HG02759 (cell line): ENCODE results near the gene BEND7.
"Not testable (repeated sequence)": the region's sequence is repeated elsewhere in the genome, so short reads cannot be mapped to it uniquely, and the experiment has no call there.

Experiments used
- ATAC-seq: cut with Tn5 transposase; IDR thresholded peaks from one replicate; pipeline ENCODE4 v1.9.1; 2021; ENCODE audit warnings: mild to moderate bottlenecking, moderate library complexity; ENCODE audit not compliant: unreplicated experiment

Gene BEND7

DNA sequence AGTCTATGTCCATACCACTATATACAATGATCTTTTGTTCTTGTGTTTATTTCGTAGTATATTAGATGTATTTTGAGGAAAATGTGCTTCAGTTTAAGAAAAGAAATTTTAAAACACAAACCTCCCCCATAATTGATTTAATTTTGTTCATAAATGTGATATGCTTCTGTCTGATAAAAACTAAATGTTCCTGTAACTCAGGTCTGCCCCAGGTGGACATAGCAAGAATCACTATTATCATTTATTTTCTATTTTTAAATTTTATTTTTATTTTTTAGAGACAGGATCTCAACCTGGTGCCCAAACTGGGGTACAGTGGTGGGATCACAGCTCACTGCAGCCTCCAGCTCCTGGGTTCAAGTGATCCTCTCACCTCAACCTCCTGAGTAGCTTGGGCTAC, 43.2 kb downstream of the BEND7 start:
- no peak for ATAC-seq

DNA sequence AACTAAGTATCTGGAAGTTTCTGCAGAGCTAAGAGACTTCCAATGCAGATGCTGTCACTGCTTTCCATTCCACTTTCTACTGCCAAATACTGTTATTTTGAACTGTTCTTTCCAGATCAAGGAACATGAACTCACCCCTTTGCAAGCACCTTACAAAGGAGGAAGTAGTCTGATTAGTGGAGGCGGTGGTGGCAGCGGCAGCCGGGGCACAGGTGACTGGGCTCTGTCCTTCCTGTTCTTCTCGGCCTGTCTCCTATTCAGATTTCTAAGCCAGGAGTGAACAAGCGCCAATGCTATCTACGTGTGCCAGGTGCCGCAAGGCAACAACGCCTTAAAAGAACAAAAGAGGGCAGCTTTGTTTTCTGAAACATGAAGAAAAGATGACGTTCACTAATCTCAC, 44.9 kb downstream of the BEND7 start:
- ATAC-seq, result no peak

DNA sequence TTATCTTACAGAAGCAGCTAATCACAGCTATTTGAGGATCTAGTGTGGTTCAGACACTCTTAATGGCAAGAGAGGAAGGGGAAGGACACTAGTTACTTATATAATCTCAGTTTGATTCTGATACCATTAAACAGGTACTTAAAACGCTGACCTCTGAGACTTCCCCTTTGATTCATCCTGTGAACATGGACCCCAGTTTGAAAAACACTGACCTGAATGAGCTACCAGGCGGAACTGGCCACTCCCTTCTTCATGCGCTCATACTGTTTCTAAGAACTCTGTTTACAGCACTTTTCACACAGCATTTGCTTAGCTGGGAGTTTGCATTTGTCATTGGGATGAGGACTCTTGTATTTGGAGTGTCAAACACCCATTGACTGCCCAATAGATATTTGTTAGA, 45.7 kb downstream of the BEND7 start:
- no peak for ATAC-seq

DNA sequence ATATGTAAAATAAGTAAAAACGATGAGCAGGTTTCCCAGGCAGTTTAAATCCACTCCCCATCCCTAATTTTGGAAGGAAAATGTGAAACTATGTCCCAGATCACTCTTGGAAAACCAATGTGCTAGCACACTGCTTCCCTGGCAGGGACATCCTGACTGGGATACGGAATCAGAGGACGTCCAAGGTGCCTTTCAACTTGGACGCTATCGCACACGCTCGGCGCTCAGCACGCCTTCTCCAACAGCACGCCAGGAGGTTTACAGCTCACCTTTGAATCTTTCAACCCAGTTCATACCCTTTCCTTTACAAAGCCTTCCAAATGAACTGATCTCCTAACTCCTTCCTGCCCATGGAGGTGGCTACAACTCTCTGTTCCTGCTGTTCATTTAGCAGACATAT, 47.1 kb downstream of the BEND7 start:
- ATAC-seq, result no peak

DNA sequence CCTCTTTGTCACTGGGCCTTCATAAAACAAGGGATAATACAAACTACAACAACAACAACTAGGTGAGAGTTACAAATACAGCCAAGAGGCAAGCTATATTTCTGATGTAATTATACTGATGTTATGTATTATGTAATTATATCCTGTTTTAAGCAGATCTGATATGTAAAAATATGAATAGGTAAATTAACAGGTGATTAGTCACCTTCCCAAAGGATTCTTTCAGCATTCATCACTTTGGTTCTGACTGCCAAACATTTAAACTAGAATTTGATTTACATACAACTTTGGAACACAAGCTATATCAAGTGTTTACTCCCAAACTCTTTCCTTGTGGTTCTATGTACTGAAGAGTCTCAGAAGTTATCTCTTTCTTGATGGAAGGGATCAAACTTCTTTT, 53.7 kb downstream of the BEND7 start:
- no peak for ATAC-seq

DNA sequence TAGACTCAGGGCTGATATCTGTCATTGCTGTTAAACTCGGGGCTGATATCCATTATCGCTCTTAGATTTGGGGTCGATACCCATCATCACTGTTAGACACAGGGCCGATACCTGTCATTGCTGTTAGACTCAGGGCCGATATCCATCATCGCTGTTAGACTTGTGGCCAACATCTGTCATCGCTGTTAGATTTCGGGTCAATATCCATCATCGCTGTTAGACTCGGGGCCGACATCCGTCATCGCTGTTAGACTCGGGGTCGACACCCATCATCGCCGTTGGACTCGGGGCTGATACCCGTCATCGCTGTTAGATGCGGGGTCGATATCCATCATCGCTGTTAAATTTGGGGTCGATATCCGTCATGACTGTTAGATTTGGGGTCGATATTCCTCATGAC, 54.8 kb downstream of the BEND7 start:
- no peak for ATAC-seq

DNA sequence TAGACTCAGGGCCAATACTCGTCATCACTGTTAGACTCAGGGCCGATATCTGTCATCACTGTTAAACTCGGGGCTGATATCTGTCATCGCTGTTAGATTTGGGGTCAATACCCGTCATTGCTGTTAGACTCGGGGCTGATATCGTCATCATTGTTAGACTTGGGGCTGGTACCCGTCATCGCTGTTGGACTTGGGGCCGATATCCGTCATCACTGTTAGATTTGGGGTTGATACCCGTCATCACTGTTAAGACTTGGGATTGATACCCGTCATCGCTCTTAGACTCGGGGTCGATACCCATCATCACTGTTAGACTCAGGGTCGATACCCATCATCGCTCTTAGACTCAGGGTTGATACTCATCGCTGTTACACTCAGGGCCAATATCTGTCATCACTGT, 56.5 kb downstream of the BEND7 start:
- no peak for ATAC-seq

DNA sequence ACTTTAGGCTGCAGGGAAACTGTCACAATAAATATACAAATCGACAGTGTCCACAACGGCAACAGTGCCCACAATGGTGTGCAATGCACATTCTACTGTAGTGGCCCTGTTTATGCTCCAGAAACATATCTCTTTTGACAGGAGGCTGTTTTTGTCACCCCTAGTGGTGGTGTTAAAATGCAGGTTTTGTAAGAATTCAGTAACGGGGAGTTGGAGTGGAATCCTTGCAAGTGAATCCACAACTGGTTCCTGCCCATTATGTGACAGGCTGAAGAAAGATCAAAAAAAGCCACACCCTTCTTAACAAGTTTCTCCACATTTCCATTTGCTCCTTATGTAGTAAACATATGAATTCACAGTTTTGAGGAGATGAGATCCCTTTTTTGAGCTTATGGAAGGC, 58.5 kb downstream of the BEND7 start:
- ATAC-seq, result no peak

DNA sequence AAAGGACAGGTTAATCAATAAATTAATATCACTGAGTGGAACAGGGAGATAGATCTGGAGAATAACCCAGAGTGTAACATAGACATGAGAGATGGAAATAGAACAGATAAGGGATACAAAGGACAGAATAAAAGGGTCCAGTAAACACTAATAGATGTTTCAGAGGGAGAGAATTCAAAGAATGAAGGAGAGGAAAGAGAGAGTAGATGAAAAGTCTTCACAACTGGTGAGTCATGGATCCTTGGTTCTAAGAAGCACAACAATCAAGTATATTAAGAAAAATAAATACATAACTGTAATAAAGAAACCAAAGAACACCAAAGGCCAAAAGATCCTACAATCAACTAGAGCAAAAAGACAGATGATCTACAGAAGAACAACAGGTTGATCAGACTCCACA, 66.3 kb downstream of the BEND7 start:
- no peak for ATAC-seq

DNA sequence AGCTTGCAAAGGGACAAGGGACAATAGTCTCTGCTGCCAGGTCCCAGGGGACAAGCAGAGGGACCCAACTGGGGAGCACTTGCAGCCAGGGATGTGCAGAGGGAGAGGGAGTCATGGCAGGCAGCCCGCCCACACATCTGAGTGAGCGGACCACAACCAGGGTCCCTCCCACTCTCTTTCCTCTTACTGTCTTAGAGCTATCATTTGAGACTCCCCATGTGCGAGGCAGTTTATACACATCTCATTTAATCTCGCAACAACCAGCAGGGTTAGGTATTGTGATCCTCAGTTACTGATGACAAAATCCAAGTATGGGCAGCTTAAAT, 70.2 kb downstream of the BEND7 start:
- no peak for ATAC-seq

DNA sequence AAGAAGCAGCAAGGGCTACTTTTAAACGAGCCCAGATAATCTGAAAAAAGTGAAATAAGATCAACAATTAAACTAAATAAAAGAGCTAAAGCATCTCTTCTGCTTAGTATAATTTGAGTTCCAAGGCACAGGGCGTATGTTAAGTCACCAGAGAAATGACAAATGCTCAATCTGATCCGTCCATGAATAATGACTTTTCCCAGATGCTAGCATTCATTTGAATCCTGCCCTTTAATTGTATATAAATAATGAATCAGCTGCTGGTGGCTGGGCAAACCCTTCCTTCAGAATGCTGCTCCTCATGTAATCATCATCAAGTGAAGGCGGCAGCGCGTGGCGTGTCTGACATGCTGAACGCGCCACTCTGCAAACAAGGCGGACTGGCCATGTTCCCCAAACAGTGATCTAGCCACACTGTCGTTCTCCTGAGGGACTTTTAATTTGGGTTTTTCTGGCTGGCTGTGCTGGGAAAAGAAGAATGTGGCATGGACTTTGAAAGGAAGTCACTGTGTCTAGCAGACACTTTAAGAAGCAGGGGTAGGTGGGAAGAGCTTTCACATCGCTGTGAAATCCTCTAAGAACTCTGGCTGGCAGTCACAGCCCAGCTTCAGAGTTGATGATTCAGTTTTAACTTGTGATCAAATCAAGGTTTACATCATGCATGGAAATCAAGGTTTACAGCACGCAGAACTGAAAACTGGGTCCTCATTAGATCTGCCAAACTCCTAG, 70.7 kb downstream of the BEND7 start:
- no peak for ATAC-seq

DNA sequence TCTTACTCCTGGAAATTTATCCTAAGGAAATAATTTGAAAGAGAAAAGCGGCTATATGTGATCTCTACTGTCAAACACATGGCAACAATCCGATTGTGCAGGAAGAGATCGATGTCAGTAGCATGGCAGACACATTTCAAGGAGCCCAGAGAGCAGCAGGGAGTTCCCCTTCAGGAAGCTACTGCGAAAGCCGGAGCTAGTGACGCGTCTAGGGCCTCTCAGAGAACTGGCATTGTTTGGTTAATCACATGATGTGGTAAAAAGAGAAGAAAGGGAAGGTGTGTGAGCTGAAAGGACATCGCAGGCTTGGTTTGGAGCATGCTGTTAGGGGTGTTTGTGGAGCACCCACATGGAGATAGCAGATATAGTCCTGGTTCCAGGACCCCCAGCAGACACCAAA, 74.9 kb downstream of the BEND7 start:
- ATAC-seq, result no peak

DNA sequence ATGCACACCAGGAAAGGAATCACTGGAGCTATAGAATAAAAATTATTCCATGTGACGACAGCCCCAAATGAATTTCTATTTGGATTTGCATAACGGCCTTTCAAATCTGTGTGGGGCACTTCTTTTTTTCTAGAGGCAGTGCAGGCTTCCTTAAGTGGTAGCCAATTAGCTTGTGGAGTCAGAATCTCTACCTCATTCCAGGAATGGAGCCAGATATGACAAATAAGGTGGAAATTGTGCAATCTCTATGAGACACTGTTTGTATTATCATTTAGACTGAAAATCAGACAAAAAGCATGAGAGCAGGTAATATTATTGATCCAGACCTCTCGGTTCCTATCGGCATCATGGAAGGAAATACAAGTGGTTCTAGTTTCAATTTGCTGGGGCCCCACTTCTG, 78.7 kb downstream of the BEND7 start:
- no peak for ATAC-seq

DNA sequence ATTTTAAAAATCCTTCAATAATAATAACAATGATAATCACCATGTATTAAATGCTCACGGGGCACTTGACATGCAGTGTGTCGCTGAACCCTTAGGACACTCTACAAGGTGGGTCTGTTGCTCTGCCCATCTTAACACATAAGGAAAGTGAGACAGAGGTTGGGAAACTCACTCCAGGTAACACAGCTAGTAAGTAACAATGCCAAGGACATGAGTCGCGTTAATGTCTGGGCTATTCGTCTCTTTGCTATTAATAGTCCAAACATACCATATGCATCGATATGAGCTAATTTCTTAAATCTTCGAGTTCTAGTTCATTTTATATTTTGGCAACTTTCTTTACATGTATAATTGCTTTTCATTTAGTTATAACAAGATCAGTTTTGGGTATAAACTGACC, 79.5 kb downstream of the BEND7 start:
- ATAC-seq, result no peak

DNA sequence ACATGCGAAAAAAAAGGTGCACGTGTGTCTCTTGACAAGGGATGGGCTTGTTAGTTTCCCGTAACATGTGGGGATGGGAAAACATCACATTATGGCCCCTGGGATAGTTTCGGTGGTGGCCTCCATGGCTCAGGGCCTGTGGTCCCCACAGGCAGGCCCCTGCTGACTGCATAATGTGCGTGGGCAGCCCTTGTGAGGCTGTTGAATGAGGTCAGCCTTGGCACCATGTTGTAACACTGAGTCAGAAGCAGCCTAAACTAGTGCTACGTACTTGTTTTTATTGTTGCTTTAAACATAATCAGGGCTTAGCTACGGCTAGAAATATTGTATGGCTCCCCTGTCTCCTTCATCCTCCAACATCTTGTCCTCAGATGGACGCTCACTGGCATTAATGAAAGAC, 80.6 kb downstream of the BEND7 start:
- ATAC-seq, result no peak

DNA sequence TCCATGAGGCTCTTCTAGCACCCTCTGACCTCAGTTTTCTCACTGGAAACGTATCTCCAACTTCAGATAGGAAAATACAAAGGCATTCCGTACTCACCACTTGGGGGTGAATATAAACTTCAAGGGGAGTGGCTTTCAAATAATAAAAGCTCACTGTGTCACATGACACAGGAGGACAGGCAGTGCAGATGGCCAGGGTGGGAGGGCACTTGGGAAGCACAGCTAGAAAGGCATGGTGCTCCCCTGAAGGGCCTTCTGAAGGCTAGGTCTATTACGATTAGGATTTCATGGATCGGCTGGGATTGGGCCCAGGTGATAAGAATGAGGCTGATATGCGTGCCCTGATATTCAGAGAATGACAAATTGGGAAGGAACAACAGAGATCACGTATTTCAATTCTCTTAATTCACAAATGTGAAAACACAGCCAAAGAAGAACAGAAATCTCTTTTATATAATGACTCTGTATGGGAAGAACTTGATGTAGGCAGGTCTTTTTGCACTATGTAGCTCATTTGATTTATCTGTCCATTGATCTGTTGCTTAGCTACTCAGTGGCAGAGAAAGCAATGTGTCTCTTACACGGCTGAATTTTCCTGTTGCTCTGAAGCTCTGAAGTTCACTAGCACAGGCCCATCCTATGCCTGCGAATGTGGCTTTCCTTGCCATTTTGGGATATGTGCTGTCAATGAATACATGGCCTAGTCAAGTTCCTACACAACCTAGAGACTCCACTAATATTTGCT, 83.0 kb downstream of the BEND7 start:
- ATAC-seq, result no peak

DNA sequence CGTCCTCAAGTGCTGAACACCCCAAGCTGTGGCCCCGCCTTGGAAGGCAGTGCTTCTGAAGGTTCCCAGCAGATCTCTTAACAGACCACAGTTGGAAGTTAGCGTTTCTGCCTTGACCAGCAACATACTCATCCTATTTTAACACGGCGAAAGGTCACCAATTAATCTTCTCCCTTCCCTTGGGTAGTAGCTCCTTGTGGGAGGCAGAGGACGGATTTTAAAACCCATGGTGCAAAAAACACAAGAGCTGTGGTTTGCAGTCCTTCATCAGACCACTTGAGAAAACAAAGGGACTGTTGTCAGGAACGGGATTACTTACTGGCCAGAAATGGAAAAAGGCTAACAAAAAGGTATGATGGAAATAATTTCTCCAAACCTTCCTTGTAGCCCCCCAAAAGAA, 87.3 kb downstream of the BEND7 start:
- ATAC-seq, result no peak

DNA sequence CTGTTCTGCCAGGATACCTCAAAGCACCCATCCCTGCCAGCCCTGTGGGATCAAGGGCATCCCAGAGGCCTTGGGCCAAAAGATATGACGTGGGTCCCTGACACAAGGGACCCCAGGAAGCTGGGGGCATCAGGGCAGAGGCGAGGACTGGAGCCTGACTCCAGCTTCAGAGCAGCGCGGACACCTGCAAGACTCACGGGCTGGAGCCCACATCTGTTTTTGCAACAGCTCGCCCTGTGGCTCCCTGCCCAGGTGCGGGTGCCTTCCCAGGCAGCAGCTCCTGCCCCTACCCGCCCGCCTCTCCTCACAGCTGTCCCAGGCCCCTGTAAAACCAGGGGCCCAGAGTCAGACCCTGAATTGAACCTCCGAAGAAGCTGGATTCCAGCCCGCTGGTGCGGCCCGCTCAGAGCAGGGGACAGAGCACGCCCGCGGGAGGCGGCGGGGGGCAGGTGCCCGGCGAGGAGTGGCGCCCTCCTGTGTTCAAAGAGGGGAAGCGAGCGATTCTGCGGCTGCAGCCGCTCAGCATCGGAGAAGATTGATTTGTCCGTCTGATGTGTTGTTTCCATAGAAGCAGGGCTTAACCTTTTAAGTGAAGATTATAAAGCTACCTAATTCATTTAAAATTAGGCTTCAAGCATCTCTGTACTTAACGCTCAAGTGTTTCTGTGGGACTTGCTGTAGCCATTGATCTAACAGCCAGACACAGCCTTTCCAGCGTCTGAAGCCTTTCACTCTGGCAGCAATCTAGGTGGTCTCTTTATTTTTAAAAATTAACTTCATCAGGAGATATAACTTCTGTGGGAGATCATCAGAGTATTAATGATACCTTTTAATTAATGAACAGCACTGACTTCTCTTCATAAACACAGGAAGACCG, 88.4 kb downstream of the BEND7 start:
- peak; percentile 80 for ATAC-seq

DNA sequence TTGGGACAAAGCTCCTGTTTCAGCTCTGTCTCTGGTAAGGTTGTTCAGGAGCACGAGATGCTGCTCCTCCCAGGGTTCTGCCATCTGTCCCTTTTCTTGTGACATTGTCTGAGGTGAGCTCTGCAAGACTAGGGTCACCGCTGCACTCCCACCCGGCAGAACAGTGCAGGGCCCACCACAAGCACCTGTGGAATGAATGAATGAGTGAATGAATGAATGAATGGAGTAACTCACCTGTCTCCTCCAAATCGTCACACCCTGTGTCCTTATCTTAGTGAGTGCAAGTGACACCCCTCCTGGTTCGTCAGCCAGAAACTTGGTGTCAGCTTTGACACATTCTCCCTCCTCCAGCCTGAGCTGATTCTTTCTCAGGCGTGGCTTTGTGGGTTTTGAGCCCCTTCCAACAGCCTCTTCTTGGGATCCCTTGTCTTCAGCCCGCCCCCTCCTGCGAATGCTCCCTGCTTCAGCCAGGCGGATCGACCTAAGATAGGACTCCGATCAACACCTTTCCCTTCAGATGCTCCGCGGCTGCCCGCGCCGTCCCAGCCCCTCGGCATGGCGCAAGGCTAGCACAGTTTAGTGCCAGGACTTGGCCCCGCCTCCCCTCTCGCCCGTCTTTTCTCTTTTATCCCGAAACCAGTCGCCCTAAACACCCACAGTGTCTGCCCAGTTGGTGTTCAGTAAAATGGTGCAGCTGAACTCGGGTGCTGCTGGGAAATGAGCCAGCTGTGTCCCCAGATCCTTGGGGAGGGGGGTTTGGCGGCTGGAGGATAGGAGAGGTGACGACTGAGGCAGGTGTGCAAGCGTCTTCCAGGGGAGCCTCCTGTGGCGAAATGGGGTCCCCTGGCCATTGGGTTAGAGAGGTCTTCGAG, 89.3 kb downstream of the BEND7 start:
- ATAC-seq, result no peak

DNA sequence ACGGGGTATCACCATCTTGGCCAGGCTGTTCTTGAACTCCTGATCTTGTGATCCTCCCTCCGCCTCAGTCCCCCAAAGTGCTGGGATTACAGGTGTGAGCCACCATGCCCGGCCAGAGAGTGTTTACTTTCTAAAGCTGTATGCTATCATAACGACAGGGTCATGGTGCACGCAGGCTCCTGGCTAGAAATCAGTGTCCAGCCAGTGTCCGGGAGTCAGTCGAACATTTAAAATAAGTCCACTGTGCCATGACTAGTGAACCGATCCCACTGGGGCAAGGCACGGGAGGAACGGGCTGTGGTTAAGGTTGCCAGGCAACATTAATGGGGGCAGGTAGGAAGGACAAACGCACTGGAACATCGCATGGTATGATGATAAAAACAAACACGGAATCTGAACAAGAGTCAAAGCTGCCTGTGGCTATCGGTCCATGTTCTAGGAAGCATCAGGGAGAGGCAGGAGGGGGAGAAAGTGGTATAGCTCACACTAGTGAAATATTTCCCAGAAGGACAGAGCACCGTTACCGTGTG, 91.7 kb downstream of the BEND7 start:
- ATAC-seq, result no peak

DNA sequence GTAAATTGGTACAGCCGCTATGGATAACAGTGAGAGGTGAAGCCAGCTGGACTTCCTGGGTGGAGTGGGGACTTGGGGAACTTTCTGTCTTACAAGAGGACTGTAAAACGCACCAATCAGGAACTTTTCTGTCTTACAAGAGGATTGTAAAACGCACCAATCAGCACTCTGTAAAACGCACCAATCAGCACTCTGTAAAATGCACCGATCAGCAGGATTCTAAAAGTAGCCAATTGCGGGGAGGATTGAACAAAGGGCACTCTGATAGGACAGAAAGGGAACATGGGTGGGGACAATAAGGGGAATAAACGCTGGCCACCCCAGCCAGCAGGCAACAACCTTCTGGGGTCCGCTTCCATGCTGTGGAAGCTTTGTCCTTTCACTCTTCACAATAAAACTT, 100.9 kb downstream of the BEND7 start:
- ATAC-seq, result not testable (repeated sequence)
